Cortex of kidney (tissue), 1 donor: Measurements from ENCODE around the gene SAMD13.

Experiments
- DNase-seq: peaks from one replicate; lab custom pipeline; 2025; lab: John Stamatoyannopoulos, UW

The SAMD13 gene

GRCh38 chr1:84373436-84374141, 72.1 kb downstream of the SAMD13 start:
- DNase-seq, result no peak

GRCh38 chr1:84374991-84375696, 73.6 kb downstream of the SAMD13 start:
- no peak for DNase-seq

- no peak for DNase-seq
Measured at GRCh38 chr1:84376000-84376910, 74.7 kb downstream of the SAMD13 start.

GRCh38 chr1:84377480-84378095, 76.1 kb downstream of the SAMD13 start:
- no peak for DNase-seq

- DNase-seq, result no peak
Measured at GRCh38 chr1:84379138-84379916, 77.8 kb downstream of the SAMD13 start.

- no peak for DNase-seq
Measured at GRCh38 chr1:84379917-84380180, 78.3 kb downstream of the SAMD13 start.

GRCh38 chr1:84382127-84382526, 80.6 kb downstream of the SAMD13 start:
- no peak for DNase-seq

- DNase-seq, result no peak
Measured at GRCh38 chr1:84385347-84385746, 83.8 kb downstream of the SAMD13 start.

GRCh38 chr1:84386716-84387479, 85.4 kb downstream of the SAMD13 start:
- DNase-seq, result no peak

GRCh38 chr1:84387480-84388163, 86.1 kb downstream of the SAMD13 start:
- no peak for DNase-seq

GRCh38 chr1:84390226-84390625, 88.7 kb downstream of the SAMD13 start:
- no peak for DNase-seq

- no peak for DNase-seq
Measured at GRCh38 chr1:84398175-84399155, 97.0 kb downstream of the SAMD13 start, which contains the start of gene DNASE2B. DNASE2B (plus strand) TSS chr1:84398484; CDS start chr1:84398565, 81 bp downstream.
